HepG2 (cell line): ENCODE results near the gene ALPI.

Experiments
- HNRNPUL1 ChIP-seq: fragments of 200-400 bp; formaldehyde crosslinking; IDR thresholded peaks from 2 replicates; pipeline ENCODE4 v1.6.1; 2017; ENCODE audit warnings: low read depth, mild to moderate bottlenecking, low read length, moderate library complexity
- JUND ChIP-seq: sonication (generic); formaldehyde crosslinking; IDR thresholded peaks from 2 replicates; pipeline ENCODE4 v1.8.0; 2022; ENCODE audit warnings: mild to moderate bottlenecking, missing genetic modification reagents
- MAZ ChIP-seq, 2 experiments: sonication (generic) in 1 of 2; formaldehyde crosslinking in 1 of 2; IDR thresholded peaks; 2 replicates each; pipeline versions ENCODE4 v1.5.0 to v1.6.1; 2012 to 2020; ENCODE audit warnings: low read depth in 2 of 2, mild to moderate bottlenecking in 2 of 2, borderline replicate concordance in 1 of 2, improper control_type of control experiment in 1 of 2, low read length in 1 of 2, missing genetic modification reagents in 1 of 2, moderate library complexity in 1 of 2
- RFX5 ChIP-seq: IDR thresholded peaks from 2 replicates; pipeline ENCODE4 v1.6.1; 2011; ENCODE audit warnings: low read depth, low read length, improper control_type of control experiment
- ZNF33A ChIP-seq: sonication (generic); formaldehyde crosslinking; IDR thresholded peaks from 2 replicates; pipeline ENCODE4 v1.5.1; 2020; ENCODE audit warnings: missing genetic modification reagents, mild to moderate bottlenecking, moderate library complexity, borderline replicate concordance
- ZSCAN20 ChIP-seq: sonication (generic); formaldehyde crosslinking; IDR thresholded peaks from 2 replicates; pipeline ENCODE4 v1.4.0; 2020; ENCODE audit warnings: missing genetic modification reagents, mild to moderate bottlenecking, borderline replicate concordance
- TF ChIP-seq, protein P1 (sequence below), 2 experiments: IDR thresholded peaks; 2 replicates each; pipeline ENCODE4 v1.6.1; 2011 to 2012; ENCODE audit warnings: low read length in 2 of 2, borderline replicate concordance in 1 of 2, low read depth in 1 of 2, mild to moderate bottlenecking in 1 of 2, moderate library complexity in 1 of 2
- TF ChIP-seq, protein P2 (sequence below): sonication (generic); formaldehyde crosslinking; IDR thresholded peaks from 2 replicates; pipeline ENCODE4 v1.4.0; 2020; ENCODE audit warnings: missing genetic modification reagents
- TF ChIP-seq, protein P3 (sequence below): sonication (generic); formaldehyde crosslinking; conservative IDR thresholded peaks from 2 replicates; pipeline ENCODE4 v1.8.0; 2022; ENCODE audit warnings: mild to moderate bottlenecking, moderate library complexity, missing genetic modification reagents
- TF ChIP-seq, protein P4 (sequence below): IDR thresholded peaks from 2 replicates; pipeline ENCODE4 v1.6.1; 2016; ENCODE audit warnings: missing compliant biosample characterization, missing genetic modification reagents, borderline replicate concordance
- TF ChIP-seq, protein P5 (sequence below): sonication (generic); formaldehyde crosslinking; IDR thresholded peaks from 2 replicates; pipeline ENCODE4 v1.5.0; 2020; ENCODE audit warnings: missing genetic modification reagents

DNA sequence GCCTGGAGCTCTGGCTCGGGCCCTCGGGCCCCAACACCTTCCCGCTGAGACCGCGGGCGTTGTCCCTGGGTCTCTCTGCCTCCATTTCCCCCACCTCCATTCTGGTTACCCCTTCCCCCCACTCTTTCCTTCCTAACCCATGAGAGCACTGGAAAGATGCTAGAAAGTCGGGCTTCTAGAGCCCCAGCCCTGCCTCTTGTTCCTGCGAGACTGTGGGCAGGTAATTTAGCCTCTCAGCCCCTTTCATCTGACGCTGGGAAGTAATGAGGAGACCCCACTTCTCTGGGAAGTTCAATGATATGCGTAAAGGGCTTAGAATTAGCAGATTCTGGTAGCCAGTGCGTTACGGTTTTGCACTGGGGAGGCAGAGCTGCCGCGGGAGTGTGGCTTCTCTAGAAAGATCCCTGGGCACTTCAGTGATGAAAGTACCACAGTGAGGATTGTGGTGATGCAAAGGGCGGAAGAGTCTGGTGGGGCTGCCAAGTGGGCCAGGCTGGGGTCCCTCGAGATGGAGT, 47.9 kb downstream of the ALPI start:
- TF ChIP-seq ZNF33A (CRISPR knock-in tag) = no peak
- no peak for TF ChIP-seq HNRNPUL1
- TF ChIP-seq, protein P1, sequence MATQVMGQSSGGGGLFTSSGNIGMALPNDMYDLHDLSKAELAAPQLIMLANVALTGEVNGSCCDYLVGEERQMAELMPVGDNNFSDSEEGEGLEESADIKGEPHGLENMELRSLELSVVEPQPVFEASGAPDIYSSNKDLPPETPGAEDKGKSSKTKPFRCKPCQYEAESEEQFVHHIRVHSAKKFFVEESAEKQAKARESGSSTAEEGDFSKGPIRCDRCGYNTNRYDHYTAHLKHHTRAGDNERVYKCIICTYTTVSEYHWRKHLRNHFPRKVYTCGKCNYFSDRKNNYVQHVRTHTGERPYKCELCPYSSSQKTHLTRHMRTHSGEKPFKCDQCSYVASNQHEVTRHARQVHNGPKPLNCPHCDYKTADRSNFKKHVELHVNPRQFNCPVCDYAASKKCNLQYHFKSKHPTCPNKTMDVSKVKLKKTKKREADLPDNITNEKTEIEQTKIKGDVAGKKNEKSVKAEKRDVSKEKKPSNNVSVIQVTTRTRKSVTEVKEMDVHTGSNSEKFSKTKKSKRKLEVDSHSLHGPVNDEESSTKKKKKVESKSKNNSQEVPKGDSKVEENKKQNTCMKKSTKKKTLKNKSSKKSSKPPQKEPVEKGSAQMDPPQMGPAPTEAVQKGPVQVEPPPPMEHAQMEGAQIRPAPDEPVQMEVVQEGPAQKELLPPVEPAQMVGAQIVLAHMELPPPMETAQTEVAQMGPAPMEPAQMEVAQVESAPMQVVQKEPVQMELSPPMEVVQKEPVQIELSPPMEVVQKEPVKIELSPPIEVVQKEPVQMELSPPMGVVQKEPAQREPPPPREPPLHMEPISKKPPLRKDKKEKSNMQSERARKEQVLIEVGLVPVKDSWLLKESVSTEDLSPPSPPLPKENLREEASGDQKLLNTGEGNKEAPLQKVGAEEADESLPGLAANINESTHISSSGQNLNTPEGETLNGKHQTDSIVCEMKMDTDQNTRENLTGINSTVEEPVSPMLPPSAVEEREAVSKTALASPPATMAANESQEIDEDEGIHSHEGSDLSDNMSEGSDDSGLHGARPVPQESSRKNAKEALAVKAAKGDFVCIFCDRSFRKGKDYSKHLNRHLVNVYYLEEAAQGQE (IDR thresholded peaks at IDR 0.05; ENCODE audit: borderline replicate concordance in 1 of 2, low read depth in 1 of 2, low read length in 2 of 2) = no peak
- TF ChIP-seq, protein P2, sequence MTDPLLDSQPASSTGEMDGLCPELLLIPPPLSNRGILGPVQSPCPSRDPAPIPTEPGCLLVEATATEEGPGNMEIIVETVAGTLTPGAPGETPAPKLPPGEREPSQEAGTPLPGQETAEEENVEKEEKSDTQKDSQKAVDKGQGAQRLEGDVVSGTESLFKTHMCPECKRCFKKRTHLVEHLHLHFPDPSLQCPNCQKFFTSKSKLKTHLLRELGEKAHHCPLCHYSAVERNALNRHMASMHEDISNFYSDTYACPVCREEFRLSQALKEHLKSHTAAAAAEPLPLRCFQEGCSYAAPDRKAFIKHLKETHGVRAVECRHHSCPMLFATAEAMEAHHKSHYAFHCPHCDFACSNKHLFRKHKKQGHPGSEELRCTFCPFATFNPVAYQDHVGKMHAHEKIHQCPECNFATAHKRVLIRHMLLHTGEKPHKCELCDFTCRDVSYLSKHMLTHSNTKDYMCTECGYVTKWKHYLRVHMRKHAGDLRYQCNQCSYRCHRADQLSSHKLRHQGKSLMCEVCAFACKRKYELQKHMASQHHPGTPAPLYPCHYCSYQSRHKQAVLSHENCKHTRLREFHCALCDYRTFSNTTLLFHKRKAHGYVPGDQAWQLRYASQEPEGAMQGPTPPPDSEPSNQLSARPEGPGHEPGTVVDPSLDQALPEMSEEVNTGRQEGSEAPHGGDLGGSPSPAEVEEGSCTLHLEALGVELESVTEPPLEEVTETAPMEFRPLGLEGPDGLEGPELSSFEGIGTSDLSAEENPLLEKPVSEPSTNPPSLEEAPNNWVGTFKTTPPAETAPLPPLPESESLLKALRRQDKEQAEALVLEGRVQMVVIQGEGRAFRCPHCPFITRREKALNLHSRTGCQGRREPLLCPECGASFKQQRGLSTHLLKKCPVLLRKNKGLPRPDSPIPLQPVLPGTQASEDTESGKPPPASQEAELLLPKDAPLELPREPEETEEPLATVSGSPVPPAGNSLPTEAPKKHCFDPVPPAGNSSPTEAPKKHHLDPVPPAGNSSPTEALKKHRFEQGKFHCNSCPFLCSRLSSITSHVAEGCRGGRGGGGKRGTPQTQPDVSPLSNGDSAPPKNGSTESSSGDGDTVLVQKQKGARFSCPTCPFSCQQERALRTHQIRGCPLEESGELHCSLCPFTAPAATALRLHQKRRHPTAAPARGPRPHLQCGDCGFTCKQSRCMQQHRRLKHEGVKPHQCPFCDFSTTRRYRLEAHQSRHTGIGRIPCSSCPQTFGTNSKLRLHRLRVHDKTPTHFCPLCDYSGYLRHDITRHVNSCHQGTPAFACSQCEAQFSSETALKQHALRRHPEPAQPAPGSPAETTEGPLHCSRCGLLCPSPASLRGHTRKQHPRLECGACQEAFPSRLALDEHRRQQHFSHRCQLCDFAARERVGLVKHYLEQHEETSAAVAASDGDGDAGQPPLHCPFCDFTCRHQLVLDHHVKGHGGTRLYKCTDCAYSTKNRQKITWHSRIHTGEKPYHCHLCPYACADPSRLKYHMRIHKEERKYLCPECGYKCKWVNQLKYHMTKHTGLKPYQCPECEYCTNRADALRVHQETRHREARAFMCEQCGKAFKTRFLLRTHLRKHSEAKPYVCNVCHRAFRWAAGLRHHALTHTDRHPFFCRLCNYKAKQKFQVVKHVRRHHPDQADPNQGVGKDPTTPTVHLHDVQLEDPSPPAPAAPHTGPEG (CRISPR knock-in tag) = no peak
- TF ChIP-seq, protein P3, sequence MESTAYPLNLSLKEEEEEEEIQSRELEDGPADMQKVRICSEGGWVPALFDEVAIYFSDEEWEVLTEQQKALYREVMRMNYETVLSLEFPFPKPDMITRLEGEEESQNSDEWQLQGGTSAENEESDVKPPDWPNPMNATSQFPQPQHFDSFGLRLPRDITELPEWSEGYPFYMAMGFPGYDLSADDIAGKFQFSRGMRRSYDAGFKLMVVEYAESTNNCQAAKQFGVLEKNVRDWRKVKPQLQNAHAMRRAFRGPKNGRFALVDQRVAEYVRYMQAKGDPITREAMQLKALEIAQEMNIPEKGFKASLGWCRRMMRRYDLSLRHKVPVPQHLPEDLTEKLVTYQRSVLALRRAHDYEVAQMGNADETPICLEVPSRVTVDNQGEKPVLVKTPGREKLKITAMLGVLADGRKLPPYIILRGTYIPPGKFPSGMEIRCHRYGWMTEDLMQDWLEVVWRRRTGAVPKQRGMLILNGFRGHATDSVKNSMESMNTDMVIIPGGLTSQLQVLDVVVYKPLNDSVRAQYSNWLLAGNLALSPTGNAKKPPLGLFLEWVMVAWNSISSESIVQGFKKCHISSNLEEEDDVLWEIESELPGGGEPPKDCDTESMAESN (CRISPR knock-in tag) = no peak
- TF ChIP-seq, protein P4, sequence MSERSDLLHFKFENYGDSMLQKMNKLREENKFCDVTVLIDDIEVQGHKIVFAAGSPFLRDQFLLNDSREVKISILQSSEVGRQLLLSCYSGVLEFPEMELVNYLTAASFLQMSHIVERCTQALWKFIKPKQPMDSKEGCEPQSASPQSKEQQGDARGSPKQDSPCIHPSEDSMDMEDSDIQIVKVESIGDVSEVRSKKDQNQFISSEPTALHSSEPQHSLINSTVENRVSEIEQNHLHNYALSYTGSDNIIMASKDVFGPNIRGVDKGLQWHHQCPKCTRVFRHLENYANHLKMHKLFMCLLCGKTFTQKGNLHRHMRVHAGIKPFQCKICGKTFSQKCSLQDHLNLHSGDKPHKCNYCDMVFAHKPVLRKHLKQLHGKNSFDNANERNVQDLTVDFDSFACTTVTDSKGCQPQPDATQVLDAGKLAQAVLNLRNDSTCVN (CRISPR knock-in tag) = no peak
- TF ChIP-seq RFX5 = no peak
- TF ChIP-seq, protein P5, sequence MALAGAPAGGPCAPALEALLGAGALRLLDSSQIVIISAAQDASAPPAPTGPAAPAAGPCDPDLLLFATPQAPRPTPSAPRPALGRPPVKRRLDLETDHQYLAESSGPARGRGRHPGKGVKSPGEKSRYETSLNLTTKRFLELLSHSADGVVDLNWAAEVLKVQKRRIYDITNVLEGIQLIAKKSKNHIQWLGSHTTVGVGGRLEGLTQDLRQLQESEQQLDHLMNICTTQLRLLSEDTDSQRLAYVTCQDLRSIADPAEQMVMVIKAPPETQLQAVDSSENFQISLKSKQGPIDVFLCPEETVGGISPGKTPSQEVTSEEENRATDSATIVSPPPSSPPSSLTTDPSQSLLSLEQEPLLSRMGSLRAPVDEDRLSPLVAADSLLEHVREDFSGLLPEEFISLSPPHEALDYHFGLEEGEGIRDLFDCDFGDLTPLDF (CRISPR knock-in tag) = no peak
- no peak for TF ChIP-seq ZSCAN20
- no peak for TF ChIP-seq MAZ (IDR thresholded peaks at IDR 0.05; ENCODE audit: borderline replicate concordance, low read depth, low read length)
- no peak for TF ChIP-seq MAZ (CRISPR knock-in tag; IDR thresholded peaks at IDR 0.05; ENCODE audit: low read depth)
- TF ChIP-seq JUND (CRISPR knock-in tag) = no peak
